Pancreas (tissue), 10 donors: ENCODE data around the gene SRY. TPM values are rescaled to one million over a fixed set of nuclear protein-coding genes. Genes with fewer than 3 reads are reported as not detected.
"Not testable (repeated sequence)": the region's sequence is repeated elsewhere in the genome, so short reads cannot be mapped to it uniquely, and the experiment has no call there.

ENCODE experiments used
- ATAC-seq, 4 donors: fragments of 200-7000 bp; cut with Tn5 transposase; one replicate each; pipeline versions ENCODE4 v1.8.0 to v1.9.1; 2020; ENCODE audit warnings: mild to moderate bottlenecking in 4 of 4, moderate library complexity in 4 of 4
- DNase-seq, 6 donors: peaks; one replicate each; pipeline ENCODE4 v3.0.0-alpha.2; 2020
- FAIRE-seq: peaks from 2 replicates; lab custom pipeline; 2012; peaks lifted over from hg19 to GRCh38; lab: Jason Lieb, UNC
- H3K27ac ChIP-seq, 4 donors: fragments of 200-600 bp; sonication (generic); 1 replicate in 3 of 4; 2 replicates in 1 of 4; pipeline versions ENCODE4 v1.5.0 to v1.8.0; 2020
- H3K27me3 ChIP-seq, 4 donors: fragments of 200-600 bp; one replicate each; pipeline ENCODE4 v1.8.0; 2021
- H3K36me3 ChIP-seq, 3 donors: fragments of 200-600 bp; sonication (generic) in 1 of 3; one replicate each; pipeline versions ENCODE4 v1.5.0 to v1.8.0; 2020 to 2021
- H3K4me1 ChIP-seq, 3 donors: fragments of 200-600 bp; one replicate each; pipeline ENCODE4 v1.8.0; 2021
- H3K4me3 ChIP-seq, 4 donors: fragments of 200-600 bp; sonication (generic) in 2 of 4; one replicate each; pipeline versions ENCODE4 v1.5.0 to v1.8.0; 2020 to 2021
- H3K9me3 ChIP-seq, 4 donors: fragments of 200-600 bp; one replicate each; pipeline ENCODE4 v1.8.0; 2021
- WGBS, 2 donors: extraction: QIAGEN DNeasy Blood & Tissue Kit; methylation state at CpG; one replicate each; pipeline ENCODE4 v1.1.7; 2013; 5-methylcytosine and 5-hydroxymethylcytosine counted together
- intact Hi-C, 3 donors: fragments of 100-400 bp; cut with DNase I; formaldehyde crosslinking; loops; one replicate each; pipeline versions ENCODE4 v1.11.1 to v1.14.2; 2022
- polyA plus RNA-seq, 2 donors: library from polyadenylated mRNA; stranded (reverse); fragments of 200-250 nt; gene quantifications; one replicate each; pipeline ENCODE4 v1.2.3, GENCODE V29; 2013
- total RNA-seq, 6 donors: library from RNA; stranded (reverse); fragmentation: NEBNext Ultra II Directional in 4 of 6; extraction: Animal tissue kit (Norgen Biotek cat#: 25700) in 4 of 6; gene quantifications; one replicate each; pipeline versions ENCODE4 v1.2.1 to v1.2.4, GENCODE V29; 2021 to 2023
- TF ChIP-seq, protein P1 (sequence below), 4 donors: fragments of 200-600 bp; sonication (generic) in 3 of 4; IDR thresholded peaks; one replicate each; pipeline versions ENCODE4 v1.5.0 to v1.8.0; 2021; ENCODE audit warnings: antibody characterized with exemption in 4 of 4
- donor health status: healthy with polysubstance abuse.
- donor health status: DM: no; HTN: no; CAD: no; lungs with moderate emphysema.
- donor health status: DM: no; HTN: no; CAD: no.
- donor health status: control.
- donor health status: control.
- donor health status: Bipolar disorder and iron deficiency.
- donor health status: DM: yes; HTN: yes; CAD: no.
- donor health status: DM: no; HTN: no; CAD: no.
- donor health status: DM: no; HTN: no; CAD: no.
- donor health status: DM: yes; HTN: yes; CAD: no.

SRY gene
- not detected for total RNA-seq
- polyA plus RNA-seq, result under 1 TPM in 1 of 2 donors, not detected in 1; 0.38 TPM

GRCh38 chrY:2787600-2787999 lies at the start of gene SRY:
Gene SRY, minus strand, starts transcription at chrY:2787682. Its CDS starts 79 bp downstream, at chrY:2787603.
- FAIRE-seq, result no peak
- H3K4me3 ChIP-seq, result no peak within 1 kb of the TSS

DNA sequence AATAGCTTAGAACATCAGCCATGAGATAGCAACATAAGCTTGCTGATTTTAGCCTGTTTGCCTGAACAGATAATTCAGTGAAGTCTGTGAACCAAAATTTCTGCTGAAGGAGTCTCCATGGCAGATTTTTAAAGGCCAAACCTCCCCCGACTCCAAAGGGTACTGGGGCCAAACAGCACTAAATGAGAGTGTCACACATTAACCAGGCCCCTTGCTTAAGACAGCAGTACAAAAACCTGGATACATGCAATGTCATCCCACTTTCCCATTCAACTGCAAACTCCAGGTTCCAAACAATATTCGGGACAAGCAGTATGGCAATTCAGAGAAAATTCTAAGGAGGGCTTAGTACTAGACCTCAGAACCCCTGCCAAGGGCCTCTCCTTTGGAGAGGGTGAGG lies 49.6 kb upstream of the SRY start:
- no peak for FAIRE-seq
- WGBS, 2 donors, result 36% methylated on average over 2 of the region's 2 CpGs; no CpG with 5 or more reads in 1 of the 2 donors
- no peak for DNase-seq
- Histone ChIP-seq H3K36me3 (no peaks in the 10 kb centered on the region), H3K4me1 (no peaks in the 10 kb centered on the region), H3K4me3 (no peak overlapping the region), H3K27ac (no peak overlapping the region), H3K9me3 (no peaks in the 10 kb centered on the region), H3K27me3 (no peaks in the 10 kb centered on the region)
- TF ChIP-seq, protein P1, sequence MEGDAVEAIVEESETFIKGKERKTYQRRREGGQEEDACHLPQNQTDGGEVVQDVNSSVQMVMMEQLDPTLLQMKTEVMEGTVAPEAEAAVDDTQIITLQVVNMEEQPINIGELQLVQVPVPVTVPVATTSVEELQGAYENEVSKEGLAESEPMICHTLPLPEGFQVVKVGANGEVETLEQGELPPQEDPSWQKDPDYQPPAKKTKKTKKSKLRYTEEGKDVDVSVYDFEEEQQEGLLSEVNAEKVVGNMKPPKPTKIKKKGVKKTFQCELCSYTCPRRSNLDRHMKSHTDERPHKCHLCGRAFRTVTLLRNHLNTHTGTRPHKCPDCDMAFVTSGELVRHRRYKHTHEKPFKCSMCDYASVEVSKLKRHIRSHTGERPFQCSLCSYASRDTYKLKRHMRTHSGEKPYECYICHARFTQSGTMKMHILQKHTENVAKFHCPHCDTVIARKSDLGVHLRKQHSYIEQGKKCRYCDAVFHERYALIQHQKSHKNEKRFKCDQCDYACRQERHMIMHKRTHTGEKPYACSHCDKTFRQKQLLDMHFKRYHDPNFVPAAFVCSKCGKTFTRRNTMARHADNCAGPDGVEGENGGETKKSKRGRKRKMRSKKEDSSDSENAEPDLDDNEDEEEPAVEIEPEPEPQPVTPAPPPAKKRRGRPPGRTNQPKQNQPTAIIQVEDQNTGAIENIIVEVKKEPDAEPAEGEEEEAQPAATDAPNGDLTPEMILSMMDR (IDR thresholded peaks at IDR 0.05), result no peak
- intact Hi-C loops, result no loop called here
- no peak for ATAC-seq

More at GRCh38 chrY:2787600-2787999, at the start of gene SRY:
- TF ChIP-seq, protein P1 (IDR thresholded peaks at IDR 0.05), result no peak
- DNase-seq, result no peak
- no peaks in the 10 kb centered on the region for H3K27me3 ChIP-seq
- no peaks in the 10 kb centered on the region for H3K4me1 ChIP-seq
- H3K36me3 ChIP-seq, result no peaks in the 10 kb centered on the region
- intact Hi-C loops, result no loop called here
- WGBS, 2 donors, result 35% methylated on average over 9 of the region's 9 CpGs; no CpG with 5 or more reads in 1 of the 2 donors
- no peak within 1 kb of the TSS for H3K27ac ChIP-seq
- ATAC-seq, result no peak
- no peaks in the 10 kb centered on the region for H3K9me3 ChIP-seq

DNA sequence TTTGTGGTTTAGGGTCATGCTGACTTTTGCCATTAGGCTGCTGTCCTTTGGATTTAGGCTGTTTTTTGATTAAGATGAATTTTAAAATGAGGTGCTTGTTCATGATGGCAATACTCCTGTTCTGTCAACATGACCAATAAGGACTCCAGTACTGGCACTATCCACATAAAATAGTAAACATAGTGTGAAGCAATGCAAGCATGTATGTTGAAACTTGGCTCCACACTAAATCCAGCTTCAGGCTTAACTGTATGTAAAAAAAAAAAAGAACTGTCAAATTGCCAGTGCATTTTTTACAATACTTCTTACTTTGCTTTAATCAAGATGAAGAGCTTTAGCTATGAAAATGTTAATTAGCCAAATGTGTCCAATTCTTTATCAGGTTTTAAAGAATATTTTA lies 47.7 kb upstream of the SRY start:
- ATAC-seq (no peak), FAIRE-seq (no peak), DNase-seq (no peak)
- no peak overlapping the region for H3K27ac ChIP-seq
- intact Hi-C loops, result no loop called here
- H3K4me1 ChIP-seq, result no peaks in the 10 kb centered on the region
- H3K36me3 ChIP-seq, result no peaks in the 10 kb centered on the region
- H3K9me3 ChIP-seq, result no peaks in the 10 kb centered on the region
- TF ChIP-seq, protein P1 (IDR thresholded peaks at IDR 0.05), result no peak
- H3K27me3 ChIP-seq, result no peaks in the 10 kb centered on the region
- H3K4me3 ChIP-seq, result no peak overlapping the region

GRCh38 chrY:2828497-2828896 lies 41.0 kb upstream of the SRY start:
- Histone ChIP-seq H3K9me3 (no peaks in the 10 kb centered on the region), H3K27ac (no peak overlapping the region), H3K4me3 (no peak overlapping the region), H3K36me3 (no peaks in the 10 kb centered on the region), H3K27me3 (no peaks in the 10 kb centered on the region), H3K4me1 (no peaks in the 10 kb centered on the region)
- DNase-seq (no peak), ATAC-seq (no peak), FAIRE-seq (no peak)
- intact Hi-C loops, result no loop called here
- 69% methylated on average over 5 of the region's 5 CpGs; no CpG with 5 or more reads in 1 of the 2 donors for WGBS, 2 donors
- TF ChIP-seq, protein P1 (IDR thresholded peaks at IDR 0.05), result no peak

GRCh38 chrY:2824471-2824870 lies 37.0 kb upstream of the SRY start:
- Histone ChIP-seq H3K27ac (no peak overlapping the region), H3K4me1 (no peaks in the 10 kb centered on the region), H3K9me3 (no peaks in the 10 kb centered on the region), H3K36me3 (no peaks in the 10 kb centered on the region), H3K4me3 (no peak overlapping the region), H3K27me3 (no peaks in the 10 kb centered on the region)
- TF ChIP-seq, protein P1 (IDR thresholded peaks at IDR 0.05), result no peak
- ATAC-seq, result no peak
- intact Hi-C loops, result no loop called here
- no peak for FAIRE-seq
- no peak for DNase-seq
- 60% methylated on average over 3 of the region's 3 CpGs; no CpG with 5 or more reads in 1 of the 2 donors for WGBS, 2 donors

DNA sequence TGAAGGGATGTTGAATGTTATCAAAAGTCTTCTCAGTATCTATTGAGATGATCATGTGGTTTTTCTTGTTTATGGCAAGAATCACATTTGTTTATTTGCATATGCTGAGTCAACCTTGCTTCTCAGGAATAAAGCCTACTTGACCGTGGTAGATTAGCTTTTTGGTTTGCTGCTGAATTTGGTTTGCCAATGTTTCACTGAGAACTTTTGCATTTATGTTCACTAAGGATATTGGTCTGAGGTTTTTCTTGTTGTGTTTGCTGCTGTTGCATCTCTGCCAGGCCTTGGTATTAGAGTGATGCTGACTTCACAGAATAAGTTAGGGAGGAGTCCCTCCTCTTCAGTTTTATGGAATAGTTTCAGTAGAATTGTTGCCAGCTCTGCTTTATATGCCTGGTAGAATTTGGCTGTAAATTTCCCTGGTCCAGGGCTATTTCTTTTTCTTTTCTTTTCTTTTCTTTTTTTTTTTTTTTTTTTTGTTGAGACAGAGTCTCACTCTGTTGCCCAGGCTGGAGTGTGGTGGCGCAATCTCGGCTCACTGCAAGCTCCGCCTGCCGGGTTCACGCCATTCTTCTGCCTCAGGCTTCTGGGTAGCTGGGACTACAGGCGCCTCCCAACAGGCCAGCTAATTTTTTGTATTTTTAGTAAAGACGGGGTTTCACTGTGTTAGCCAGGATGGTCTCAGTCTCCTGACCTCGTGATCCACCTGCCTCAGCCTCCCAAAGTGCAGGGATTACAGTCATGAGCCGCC lies 29.8 kb upstream of the SRY start:
- H3K4me3 ChIP-seq, H3K36me3 ChIP-seq, FAIRE-seq, H3K9me3 ChIP-seq, intact Hi-C loops, H3K27me3 ChIP-seq, DNase-seq, H3K4me1 ChIP-seq, ATAC-seq, H3K27ac ChIP-seq: not testable (repeated sequence)
- WGBS, 2 donors, result 88% methylated on average over 10 of the region's 10 CpGs; no CpG with 5 or more reads in 1 of the 2 donors
